COLO668 (cell line): ENCODE measurements around the gene SMURF2.
"Not testable (repeated sequence)": the region's sequence is repeated elsewhere in the genome, so short reads cannot be mapped to it uniquely, and the experiment has no call there.

ENCODE experiments used
- DNase-seq: peaks from one replicate; lab custom pipeline; 2025; ENCODE audit not compliant: unreplicated experiment; lab: John Stamatoyannopoulos, UW

SMURF2 gene

DNA sequence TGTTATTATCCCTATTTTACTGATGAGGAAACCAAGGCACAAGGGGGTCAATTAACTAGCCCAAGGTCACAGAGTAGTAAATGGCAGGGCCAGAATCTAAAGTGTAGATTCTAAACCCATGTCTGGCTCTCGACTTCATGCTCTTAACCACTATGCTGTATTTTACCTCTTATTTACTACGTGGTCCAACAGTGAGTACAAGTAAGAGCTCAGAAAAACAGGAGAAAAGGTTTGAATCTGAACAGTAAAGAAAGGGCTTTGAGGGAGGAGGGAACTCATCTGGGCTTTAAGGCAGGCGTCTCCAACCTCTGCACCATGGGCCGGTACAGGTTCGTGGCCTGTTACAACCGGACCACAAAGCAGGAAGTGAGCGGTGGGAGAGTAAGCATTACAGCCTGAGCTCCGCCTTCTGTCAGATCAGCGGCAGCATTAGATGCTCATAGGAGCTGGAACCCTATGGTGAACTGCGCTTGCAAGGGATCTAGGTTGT lies 62.9 kb downstream of the SMURF2 start:
- no peak for DNase-seq

DNA sequence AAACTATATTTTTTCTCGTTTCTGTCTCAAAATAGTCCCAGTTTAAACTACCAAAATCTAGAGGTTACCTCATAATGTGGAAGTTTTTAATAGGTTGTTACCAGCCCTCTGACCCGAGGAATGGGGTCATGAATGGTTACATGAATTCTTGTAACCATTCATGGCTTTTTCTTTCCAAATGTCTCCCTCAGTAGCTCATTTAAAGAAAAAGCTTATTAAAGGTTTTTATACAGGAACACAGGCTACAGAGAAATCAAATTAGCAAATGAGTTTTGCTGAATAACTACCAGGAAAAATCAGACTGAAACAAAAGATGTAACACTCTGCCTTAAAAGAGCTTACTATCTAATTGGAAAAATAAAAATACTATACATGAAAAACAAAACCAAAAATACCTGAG lies 63.4 kb downstream of the SMURF2 start:
- DNase-seq: no peak

GRCh38 chr17:64596988-64597387 lies 65.1 kb downstream of the SMURF2 start:
- DNase-seq: no peak

GRCh38 chr17:64596439-64596838 lies 65.7 kb downstream of the SMURF2 start:
- no peak for DNase-seq

DNA sequence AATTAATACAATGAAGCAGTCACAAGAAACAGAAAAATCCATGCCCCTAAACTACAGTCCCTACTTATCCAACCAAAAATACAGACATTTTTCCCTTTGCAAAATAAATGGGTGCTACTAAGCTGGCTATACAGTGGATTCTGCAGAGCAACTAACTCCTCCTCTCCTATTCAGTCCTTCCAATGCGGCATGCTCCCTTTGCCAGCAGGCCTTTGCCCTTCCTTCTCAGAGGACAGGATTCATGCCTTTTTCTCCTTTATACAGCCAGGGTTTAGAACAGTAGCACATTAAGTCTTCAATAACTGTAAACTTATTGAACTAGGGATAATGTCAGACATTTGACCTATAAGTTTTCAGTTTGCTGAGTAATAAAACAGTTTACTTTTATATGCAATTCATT lies 70.2 kb downstream of the SMURF2 start:
- DNase-seq: no peak

GRCh38 chr17:64585146-64585545 lies 77.0 kb downstream of the SMURF2 start:
- no peak for DNase-seq

DNA sequence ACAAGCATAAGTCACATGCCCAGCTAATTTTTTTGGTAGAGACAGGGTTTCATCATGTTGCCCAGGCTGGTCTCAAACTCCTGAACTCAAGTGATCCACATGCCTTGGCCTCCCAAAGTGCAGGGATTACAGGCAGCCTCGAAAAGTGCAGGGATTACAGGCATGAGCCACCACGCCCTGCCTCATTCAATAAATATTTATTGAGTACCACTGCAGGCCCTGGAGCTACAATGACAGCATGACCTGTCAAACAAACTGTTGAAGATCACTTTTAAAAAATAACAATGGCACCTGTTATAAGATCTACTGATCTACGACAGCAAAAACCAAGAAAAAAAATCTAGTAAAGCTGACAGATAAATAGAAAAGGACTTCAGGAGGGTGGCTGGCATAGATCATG lies 79.1 kb downstream of the SMURF2 start:
- DNase-seq: no peak

DNA sequence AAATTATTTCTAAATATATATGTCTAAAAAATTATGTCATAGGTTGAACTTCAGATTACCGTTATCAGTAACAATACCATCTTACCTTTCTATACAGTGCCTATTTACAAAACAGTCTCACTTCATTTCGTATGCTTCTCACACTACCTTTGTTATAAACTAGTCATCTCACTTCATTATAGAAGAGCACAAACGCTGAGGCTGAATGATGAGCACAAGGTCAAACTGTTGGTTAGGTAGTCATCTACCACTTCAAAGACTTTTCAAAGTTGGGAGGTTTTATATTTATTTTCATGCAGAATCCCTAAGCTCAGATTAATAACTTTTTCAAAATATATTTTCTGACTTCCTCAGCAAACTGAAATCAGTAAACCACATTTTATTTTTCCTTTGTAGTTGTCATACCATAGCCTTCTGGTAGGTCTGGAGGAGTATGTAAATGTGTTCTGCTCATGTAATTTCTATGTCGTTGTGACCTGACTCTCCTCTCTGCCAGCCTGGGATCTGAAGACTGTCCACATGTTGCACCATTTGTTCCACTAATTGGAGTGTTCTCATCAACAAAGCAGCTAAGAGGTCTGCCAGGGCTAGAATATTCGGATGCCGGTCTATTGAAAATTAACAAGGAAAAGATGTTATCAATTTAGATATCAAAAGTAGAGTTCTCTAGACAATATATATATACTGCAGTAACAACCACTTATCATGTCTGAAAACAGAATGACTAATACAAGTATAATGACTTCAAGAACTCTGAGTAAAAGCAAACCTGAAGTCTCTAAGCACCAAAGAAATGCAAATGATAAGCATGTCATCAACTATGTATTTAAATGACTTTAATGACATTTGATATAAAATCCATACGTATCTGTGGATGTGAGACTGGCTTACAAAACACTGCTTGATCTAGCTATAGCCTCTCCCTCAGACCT lies 81.5 kb downstream of the SMURF2 start:
- no peak for DNase-seq

DNA sequence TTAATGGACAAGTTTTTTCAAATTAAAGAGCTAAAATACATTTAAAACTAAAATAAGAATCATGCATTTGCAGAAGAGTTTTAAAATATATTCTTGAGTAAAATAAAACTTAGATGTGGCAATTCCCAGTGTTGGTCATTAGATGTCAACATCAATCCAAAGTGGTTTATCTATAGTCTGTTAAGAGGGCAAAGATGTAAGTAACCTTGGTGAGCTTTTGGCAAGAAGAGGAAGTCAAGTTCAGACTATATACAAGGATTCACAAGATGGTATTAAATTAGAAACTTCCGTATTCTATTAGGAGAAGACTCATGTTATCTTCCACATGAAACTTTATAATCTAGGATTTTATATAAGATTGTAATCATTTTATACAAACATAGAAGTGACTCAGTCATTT lies 82.2 kb downstream of the SMURF2 start:
- no peak for DNase-seq

DNA sequence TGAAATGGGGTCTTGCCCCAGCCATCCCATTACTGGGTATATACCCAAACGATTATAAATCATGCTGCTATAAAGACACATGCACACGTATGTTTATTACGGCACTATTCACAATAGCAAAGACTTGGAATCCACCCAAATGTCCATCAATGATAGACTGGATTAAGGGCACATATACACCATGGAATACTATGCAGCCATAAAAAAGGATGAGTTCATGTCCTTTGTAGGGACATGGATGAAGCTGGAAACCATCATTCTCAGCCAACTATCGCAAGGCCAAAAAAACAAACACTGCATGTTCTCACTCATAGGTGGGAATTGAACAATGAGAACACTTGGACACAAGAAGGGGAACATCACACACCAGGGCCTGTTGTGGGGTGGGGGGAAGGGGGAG lies 85.1 kb downstream of the SMURF2 start:
- DNase-seq: not testable (repeated sequence)

GRCh38 chr17:64575431-64575830 lies 86.7 kb downstream of the SMURF2 start:
- DNase-seq: no peak

DNA sequence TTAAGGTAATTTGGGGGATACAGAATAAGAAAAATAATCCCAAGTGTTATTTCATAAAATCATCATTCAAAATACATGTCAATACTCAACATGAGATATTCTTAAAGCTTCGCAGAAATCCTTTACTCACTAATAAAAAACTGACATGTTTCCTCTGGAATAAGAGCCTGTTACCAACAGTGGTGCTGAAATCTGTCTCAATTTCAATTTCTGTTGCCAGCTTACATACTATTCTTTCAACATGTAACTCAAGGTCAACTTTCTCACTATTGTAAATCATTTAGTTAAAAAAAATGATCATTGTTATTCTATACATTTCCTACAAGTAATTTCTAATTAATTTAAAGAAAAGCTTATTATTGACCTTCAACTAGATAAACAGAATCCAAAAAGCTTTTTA lies 87.5 kb downstream of the SMURF2 start:
- DNase-seq: no peak

DNA sequence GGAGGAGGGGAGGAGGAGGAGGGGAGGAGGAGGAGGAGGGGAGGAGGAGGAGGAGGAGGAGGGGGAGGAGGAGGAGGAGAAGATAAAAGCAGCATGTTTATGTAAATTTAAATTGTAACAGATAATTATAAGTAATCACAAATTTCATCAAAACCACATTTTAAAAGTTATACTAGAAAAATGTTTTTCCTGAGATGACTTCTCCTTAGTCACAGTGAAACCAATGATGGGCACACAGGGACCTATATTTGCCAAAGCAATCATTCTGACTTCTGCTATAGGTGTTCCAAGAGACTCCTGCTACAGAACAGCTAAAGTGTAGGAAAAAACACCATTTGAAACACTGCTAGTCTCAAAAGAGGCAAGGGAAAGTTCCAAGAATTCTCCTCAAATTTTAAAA lies 88.9 kb downstream of the SMURF2 start:
- DNase-seq: no peak

DNA sequence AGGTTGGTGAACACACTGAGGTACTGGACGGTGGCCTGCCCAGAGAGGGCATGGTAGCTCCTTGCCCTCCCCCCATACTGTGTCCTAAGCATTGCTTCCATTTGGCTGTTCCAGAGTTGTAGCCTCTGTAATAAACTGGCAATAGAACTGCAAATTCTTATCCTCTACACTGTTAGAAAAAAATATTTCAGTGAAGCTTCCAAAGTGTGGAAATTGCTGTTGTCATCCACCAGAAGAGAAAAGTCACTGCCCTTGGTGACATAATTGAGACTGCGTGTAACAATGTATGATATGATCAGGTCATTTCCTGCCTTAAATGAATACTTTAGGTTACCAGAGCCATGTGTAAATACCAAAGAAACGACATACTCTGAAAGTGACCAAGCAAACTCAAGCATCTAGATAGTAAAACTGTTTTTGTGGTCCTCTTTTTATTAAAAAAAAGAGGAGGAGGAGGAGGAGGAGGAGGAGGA lies 89.4 kb downstream of the SMURF2 start:
- DNase-seq: no peak

- no peak for DNase-seq
Observed at GRCh38 chr17:64571746-64572145, 90.4 kb downstream of the SMURF2 start.

DNA sequence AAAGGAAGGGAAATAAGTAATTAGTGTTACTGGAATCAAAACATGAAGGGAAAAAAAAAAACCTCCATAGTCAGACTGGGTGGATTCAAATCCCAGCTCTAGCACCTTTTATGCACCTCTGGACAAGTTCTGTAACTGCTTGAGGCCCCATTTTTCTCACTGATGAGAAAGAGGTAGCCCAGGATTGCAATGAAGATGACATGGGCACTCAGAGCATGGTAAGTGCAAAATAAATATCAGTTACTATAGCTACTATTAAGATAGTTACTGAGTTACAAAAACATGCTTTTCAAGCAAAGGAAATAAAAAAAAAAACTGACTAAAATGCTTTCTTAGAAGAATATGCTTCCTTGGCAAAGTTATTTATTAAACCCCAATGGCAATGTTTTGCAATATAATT lies 96.5 kb downstream of the SMURF2 start:
- no peak for DNase-seq

- no peak for DNase-seq
Observed at GRCh38 chr17:64564098-64564497, 98.0 kb downstream of the SMURF2 start.

- DNase-seq: no peak
Observed at GRCh38 chr17:64555281-64555680, 106.8 kb downstream of the SMURF2 start.

GRCh38 chr17:64554028-64554637 lies 108.0 kb downstream of the SMURF2 start:
- DNase-seq: no peak

DNA sequence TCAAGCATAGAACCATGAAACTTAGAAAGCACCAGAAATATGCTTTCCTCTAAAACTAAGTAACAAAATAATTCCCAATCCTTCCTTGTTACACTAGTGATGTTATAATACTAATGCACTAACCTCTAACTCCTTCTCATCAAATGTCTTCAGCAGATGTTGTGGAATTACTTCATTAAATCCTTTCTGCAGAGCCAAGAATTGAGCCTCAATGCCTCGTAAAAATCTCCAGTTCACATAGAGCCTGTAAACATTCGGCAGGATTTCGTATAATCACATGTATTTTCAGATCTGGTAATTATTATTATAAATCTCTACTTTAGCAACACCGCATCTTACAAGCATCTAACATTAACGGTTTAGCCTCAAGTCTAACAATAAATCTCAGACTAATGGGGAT lies 110.6 kb downstream of the SMURF2 start:
- DNase-seq: no peak

GRCh38 chr17:64547319-64547718 lies 114.8 kb downstream of the SMURF2 start:
- DNase-seq: no peak

GRCh38 chr17:64546716-64547115 lies 115.4 kb downstream of the SMURF2 start:
- no peak for DNase-seq
